ENCODE measurements around the gene GPATCH2L.

Gene GPATCH2L

GRCh38 chr14:76256545-76256944, 104.8 kb downstream of the GPATCH2L start:
- no peak for DNase-seq (ENCODE audit: low read depth, low spot score)

GRCh38 chr14:76257111-76257803, 105.5 kb downstream of the GPATCH2L start:
- DNase-seq (ENCODE audit: low read depth, low spot score) = no peak

GRCh38 chr14:76257842-76258397, 106.2 kb downstream of the GPATCH2L start:
- DNase-seq (ENCODE audit: low read depth, low spot score) = peak; percentile 4

GRCh38 chr14:76259029-76259735, 107.5 kb downstream of the GPATCH2L start:
- no peak for DNase-seq (ENCODE audit: low read depth, low spot score)

GRCh38 chr14:76260749-76261148, 109.0 kb downstream of the GPATCH2L start:
- DNase-seq (ENCODE audit: low read depth, low spot score) = no peak

- peak; percentile 49 for DNase-seq (ENCODE audit: low read depth, low spot score)
Observed at GRCh38 chr14:76261371-76261811, 109.7 kb downstream of the GPATCH2L start.

GRCh38 chr14:76262641-76263040, 110.9 kb downstream of the GPATCH2L start:
- no peak for DNase-seq (ENCODE audit: low read depth, low spot score)
